ENCODE data around the gene PCDHGC5.

DNA sequence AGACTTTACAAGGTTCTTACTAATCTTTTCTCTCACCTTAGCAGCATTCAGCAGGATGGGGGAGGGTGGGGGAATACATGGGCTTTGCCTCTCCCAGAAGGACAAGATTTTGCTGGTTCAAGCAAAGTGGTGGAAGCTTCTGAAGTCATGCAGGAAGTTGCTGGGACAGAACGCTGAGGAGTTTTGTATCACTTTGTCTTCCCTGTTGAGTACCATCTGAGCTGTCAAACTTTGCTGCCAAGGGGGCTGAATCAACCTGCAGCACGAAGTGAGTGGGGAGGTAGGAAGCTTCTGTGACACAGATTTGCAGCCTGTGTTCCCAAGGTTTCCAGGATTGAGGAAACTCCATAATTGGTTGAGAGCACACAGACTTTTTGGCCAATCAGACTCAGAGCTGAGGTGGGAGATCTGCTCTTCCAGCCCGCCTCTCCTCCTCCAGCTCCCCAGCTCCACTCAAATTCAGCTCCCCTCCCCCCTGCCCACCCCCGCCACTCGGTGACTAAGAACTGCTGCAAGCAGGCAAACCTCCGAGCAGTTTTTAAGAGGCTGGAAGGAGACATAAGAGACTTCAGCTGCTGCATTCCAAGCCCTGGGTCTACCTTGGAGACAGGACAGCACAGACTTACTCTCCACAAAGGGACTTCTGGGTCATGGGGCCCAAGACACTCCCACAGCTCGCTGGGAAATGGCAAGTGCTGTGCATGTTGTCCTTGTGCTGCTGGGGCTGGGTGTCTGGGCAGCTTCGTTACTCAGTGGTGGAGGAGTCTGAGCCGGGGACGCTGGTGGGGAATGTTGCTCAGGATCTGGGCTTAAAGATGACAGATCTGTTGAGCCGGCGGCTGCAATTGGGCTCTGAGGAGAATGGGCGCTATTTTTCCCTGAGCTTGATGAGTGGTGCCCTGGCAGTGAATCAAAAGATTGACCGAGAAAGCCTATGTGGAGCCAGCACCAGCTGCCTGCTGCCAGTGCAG is at the start of gene PCDHGC5:
- TF ChIP-seq, protein P1, sequence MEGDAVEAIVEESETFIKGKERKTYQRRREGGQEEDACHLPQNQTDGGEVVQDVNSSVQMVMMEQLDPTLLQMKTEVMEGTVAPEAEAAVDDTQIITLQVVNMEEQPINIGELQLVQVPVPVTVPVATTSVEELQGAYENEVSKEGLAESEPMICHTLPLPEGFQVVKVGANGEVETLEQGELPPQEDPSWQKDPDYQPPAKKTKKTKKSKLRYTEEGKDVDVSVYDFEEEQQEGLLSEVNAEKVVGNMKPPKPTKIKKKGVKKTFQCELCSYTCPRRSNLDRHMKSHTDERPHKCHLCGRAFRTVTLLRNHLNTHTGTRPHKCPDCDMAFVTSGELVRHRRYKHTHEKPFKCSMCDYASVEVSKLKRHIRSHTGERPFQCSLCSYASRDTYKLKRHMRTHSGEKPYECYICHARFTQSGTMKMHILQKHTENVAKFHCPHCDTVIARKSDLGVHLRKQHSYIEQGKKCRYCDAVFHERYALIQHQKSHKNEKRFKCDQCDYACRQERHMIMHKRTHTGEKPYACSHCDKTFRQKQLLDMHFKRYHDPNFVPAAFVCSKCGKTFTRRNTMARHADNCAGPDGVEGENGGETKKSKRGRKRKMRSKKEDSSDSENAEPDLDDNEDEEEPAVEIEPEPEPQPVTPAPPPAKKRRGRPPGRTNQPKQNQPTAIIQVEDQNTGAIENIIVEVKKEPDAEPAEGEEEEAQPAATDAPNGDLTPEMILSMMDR (IDR thresholded peaks at IDR 0.05) = no peak
- no peak for TF ChIP-seq POLR2A (IDR thresholded peaks at IDR 0.05)

All from right lobe of liver (tissue), 4 donors.